Natural killer cell (primary cell): Measurements from ENCODE around the gene NEU4. TPM values are rescaled to one million over a fixed set of nuclear protein-coding genes. Genes with fewer than 3 reads are reported as not detected.

Experiments used
- ATAC-seq, 3 donors: fragments of 150-1000 bp in 2 of 3; fragments of 200-7000 bp in 1 of 3; cut with Tn5 transposase; 1 replicate in 1 of 3; 2 replicates in 2 of 3; pipeline ENCODE4 v1.10.0; 2021; ENCODE audit warnings: mild to moderate bottlenecking in 2 of 3, moderate library complexity in 2 of 3
- DNase-seq, 2 donors: peaks; one replicate each; pipeline versions ENCODE4 v3.0.0 to v3.0.0-alpha.2; 2013 to 2021; ENCODE audit warnings: mixed read lengths in 1 of 2
- H3K27ac ChIP-seq: one replicate; pipeline ENCODE4 v1.5.1; 2013; ENCODE audit warnings: mild to moderate bottlenecking, low read length
- H3K27me3 ChIP-seq: one replicate; pipeline ENCODE4 v1.6.1; 2013; ENCODE audit warnings: low read length; ENCODE audit not compliant: control insufficient read depth, insufficient read depth
- H3K36me3 ChIP-seq: one replicate; pipeline ENCODE4 v1.6.1; 2013; ENCODE audit warnings: low read length; ENCODE audit not compliant: control insufficient read depth, insufficient read depth
- H3K4me1 ChIP-seq: one replicate; pipeline ENCODE4 v1.6.1; 2013; ENCODE audit warnings: low read length; ENCODE audit not compliant: control insufficient read depth, insufficient read depth
- H3K4me3 ChIP-seq: one replicate; pipeline ENCODE4 v1.5.1; 2013; ENCODE audit warnings: low read length
- H3K9me3 ChIP-seq: one replicate; pipeline ENCODE4 v1.6.1; 2013; ENCODE audit warnings: low read length; ENCODE audit not compliant: control insufficient read depth, insufficient read depth
- H3K27ac Mint-ChIP-seq, 2 donors: one replicate each; pipeline ENCODE4 v1.8.0; 2022; ENCODE audit warnings: mild to moderate bottlenecking in 2 of 2, mixed read lengths in 2 of 2, moderate library complexity in 1 of 2
- H3K27me3 Mint-ChIP-seq, 2 donors: one replicate each; pipeline ENCODE4 v1.8.0; 2022; ENCODE audit warnings: low read depth in 2 of 2, mixed read lengths in 2 of 2
- H3K36me3 Mint-ChIP-seq: one replicate; pipeline ENCODE4 v1.8.0; 2022; ENCODE audit warnings: mixed read lengths
- H3K4me1 Mint-ChIP-seq, 2 donors: one replicate each; pipeline ENCODE4 v1.8.0; 2022; ENCODE audit warnings: mixed read lengths in 2 of 2
- H3K4me3 Mint-ChIP-seq: one replicate; pipeline ENCODE4 v1.8.0; 2022; ENCODE audit warnings: mild to moderate bottlenecking, moderate library complexity, mixed read lengths
- H3K9me3 Mint-ChIP-seq, 2 donors: one replicate each; pipeline ENCODE4 v1.8.0; 2022; ENCODE audit warnings: mixed read lengths in 2 of 2
- WGBS: methylation state at CpG from one replicate; pipeline ENCODE4 v1.1.7; 2013; ENCODE audit warnings: missing lambda C conversion rate; ENCODE audit not compliant: insufficient coverage; 5-methylcytosine and 5-hydroxymethylcytosine counted together
- intact Hi-C: fragments of 100-400 bp; cut with micrococcal nuclease; formaldehyde crosslinking; loops from one replicate; pipeline ENCODE4 v1.14.2; 2022
- total RNA-seq, 4 donors: library from RNA; stranded (reverse); fragments of 120-200 nt in 1 of 4; gene quantifications; one replicate each; pipeline versions ENCODE4 v1.2.3 to v1.2.4, GENCODE V29; 2013 to 2022
- TF ChIP-seq, protein P1 (sequence below): fragments of 200-600 bp; IDR thresholded peaks from one replicate; pipeline ENCODE4 v1.8.0; 2022; ENCODE audit warnings: antibody characterized with exemption

NEU4 gene
- total RNA-seq, 3 donors from 2014 or later (not counting 1 experiment from before 2014, with no cell fraction given): 0.39 to 6.6 (median 2.2) TPM

DNA sequence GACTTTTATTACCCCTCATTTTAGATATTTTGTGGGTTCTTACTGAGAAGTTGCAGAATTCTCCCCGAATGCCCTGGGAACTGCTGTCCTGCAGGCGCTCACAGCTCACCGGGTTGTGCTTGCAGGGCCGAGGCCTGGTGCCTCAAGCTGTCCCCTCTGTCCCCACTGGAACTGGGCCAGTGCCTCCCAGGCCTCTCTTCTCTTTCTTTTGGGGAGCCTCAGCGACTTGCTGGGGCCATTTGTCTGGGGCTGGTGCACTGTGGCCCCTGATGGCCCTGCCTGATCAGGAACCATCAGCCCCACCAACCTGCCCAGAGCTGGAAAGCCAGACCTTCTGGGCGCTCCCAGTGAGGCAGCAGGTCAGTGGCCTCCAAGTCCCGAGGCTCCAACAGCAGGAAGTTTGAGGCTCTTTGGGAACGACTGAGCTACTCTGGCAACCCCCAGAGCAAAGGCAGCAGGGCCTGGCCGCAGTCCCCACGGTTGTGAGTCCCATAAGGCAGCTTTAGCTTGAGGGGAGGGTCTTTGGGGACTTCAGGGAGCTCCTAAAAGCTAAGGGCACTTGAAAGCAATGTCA, 14.7 kb upstream of the NEU4 start:
- Mint-ChIP-seq H3K27ac (no peak overlapping the region), H3K9me3 (no peaks in the 10 kb centered on the region), H3K4me1 (peaks cover 0 to under 1% of the 10 kb centered on the region in 2 donors), H3K4me3 (no peak overlapping the region), H3K36me3 (no peaks in the 10 kb centered on the region), H3K27me3 (peaks cover 15 to 19% of the 10 kb centered on the region in 2 donors)
- H3K27ac ChIP-seq: no peak overlapping the region
- ATAC-seq (no peak), DNase-seq (no peak)
- 88% methylated on average over 10 of the region's 10 CpGs for WGBS
- H3K4me3 ChIP-seq: no peak overlapping the region
- TF ChIP-seq, protein P1, sequence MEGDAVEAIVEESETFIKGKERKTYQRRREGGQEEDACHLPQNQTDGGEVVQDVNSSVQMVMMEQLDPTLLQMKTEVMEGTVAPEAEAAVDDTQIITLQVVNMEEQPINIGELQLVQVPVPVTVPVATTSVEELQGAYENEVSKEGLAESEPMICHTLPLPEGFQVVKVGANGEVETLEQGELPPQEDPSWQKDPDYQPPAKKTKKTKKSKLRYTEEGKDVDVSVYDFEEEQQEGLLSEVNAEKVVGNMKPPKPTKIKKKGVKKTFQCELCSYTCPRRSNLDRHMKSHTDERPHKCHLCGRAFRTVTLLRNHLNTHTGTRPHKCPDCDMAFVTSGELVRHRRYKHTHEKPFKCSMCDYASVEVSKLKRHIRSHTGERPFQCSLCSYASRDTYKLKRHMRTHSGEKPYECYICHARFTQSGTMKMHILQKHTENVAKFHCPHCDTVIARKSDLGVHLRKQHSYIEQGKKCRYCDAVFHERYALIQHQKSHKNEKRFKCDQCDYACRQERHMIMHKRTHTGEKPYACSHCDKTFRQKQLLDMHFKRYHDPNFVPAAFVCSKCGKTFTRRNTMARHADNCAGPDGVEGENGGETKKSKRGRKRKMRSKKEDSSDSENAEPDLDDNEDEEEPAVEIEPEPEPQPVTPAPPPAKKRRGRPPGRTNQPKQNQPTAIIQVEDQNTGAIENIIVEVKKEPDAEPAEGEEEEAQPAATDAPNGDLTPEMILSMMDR: no peak
- intact Hi-C loops: no loop called here
- no peaks in the 10 kb centered on the region for H3K4me1 ChIP-seq
- no peaks in the 10 kb centered on the region for H3K36me3 ChIP-seq
- H3K9me3 ChIP-seq: no peaks in the 10 kb centered on the region
- H3K27me3 ChIP-seq: no peaks in the 10 kb centered on the region

DNA sequence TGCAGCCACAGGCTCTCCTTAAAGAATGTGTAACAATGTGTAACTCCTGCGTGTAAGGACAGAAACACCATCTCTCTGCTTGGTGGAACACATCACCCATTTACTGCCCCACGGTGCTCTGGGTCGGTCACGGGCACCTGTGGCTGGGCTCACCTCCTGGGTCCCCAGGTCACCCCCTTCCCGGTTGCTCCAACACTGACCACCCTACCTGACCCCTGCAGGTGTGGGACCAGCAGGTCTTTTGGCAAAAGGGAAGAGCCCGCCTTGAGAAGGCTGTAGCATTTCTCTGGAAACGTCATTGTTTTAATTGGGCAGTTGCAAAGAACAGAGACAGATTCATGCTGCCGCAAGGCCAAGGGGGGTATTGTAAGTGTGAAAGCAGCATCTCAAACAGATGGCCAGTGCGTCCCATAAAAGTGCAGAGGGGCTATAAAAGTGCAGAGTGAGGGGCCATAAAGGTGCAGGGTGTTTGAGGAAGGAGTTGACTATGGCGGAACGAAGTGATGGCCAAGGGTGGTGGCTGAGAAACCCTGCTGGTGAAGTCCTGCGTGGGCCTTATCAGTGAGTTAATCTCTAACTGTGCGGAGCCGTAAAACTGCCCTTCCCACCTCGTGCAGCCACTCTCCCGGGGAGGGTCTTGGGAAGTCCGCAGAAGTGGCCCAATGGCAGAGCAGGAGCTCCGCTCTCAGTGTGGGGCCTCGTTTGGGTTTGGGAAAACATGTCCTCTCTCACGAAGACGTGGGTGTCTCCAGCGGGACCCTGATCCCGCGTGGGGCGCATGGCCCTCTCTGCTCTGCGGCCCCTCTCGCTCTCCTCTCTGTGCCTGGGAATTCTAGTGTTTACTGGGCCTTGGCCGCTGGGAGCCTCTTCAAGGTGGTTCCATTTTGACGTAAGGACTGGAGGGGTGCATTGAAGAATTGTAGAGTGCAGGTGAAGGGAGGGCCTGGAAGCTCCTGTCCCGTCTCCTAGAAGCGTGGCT, 13.7 kb upstream of the NEU4 start:
- no peaks in the 10 kb centered on the region for H3K36me3 Mint-ChIP-seq
- peaks cover 13 to 19% of the 10 kb centered on the region in 2 donors for H3K27me3 Mint-ChIP-seq
- H3K4me3 Mint-ChIP-seq: no peak overlapping the region
- ATAC-seq: no peak
- Histone ChIP-seq H3K4me3 (no peak overlapping the region), H3K27me3 (no peaks in the 10 kb centered on the region), H3K9me3 (no peaks in the 10 kb centered on the region), H3K4me1 (no peaks in the 10 kb centered on the region), H3K36me3 (no peaks in the 10 kb centered on the region), H3K27ac (no peak overlapping the region)
- no peaks in the 10 kb centered on the region for H3K4me1 Mint-ChIP-seq
- no peak for DNase-seq
- intact Hi-C loops: no loop called here
- H3K9me3 Mint-ChIP-seq: no peaks in the 10 kb centered on the region
- TF ChIP-seq, protein P1: no peak
- 92% methylated on average over 31 of the region's 31 CpGs for WGBS
- no peak overlapping the region for H3K27ac Mint-ChIP-seq

DNA sequence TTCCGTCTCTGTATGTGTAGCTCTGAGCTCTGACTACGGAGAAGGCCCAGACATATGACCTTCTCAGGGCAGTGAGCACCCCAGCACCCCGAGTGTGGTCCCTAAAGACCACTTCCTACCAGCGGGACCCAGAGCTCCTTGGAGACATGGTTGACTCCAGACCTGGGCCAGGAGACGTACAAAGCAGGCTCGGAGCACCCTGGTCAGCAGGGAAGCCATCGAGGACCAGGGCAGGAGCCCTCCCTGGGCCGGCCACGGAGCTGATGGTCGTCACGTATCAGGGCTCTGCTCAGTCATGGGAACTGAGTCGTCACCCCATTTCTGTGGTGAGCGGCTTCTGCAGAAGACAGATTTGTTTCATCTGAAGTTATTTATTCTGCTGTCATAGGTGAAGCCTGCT, 12.8 kb upstream of the NEU4 start:
- Mint-ChIP-seq H3K27me3 (peaks cover 5 to 16% of the 10 kb centered on the region in 2 donors), H3K9me3 (no peaks in the 10 kb centered on the region), H3K4me3 (no peak overlapping the region), H3K4me1 (no peaks in the 10 kb centered on the region), H3K36me3 (no peaks in the 10 kb centered on the region), H3K27ac (no peak overlapping the region)
- no peak for ATAC-seq
- Histone ChIP-seq H3K4me3 (no peak overlapping the region), H3K9me3 (no peaks in the 10 kb centered on the region), H3K27ac (no peak overlapping the region), H3K27me3 (no peaks in the 10 kb centered on the region), H3K36me3 (no peaks in the 10 kb centered on the region), H3K4me1 (no peaks in the 10 kb centered on the region)
- TF ChIP-seq, protein P1: no peak
- intact Hi-C loops: no loop called here
- 93% methylated on average over 13 of the region's 13 CpGs for WGBS
- no peak for DNase-seq
